AG10803 (cell line): ENCODE measurements around the gene WDR55.
"Not testable (repeated sequence)": the region's sequence is repeated elsewhere in the genome, so short reads cannot be mapped to it uniquely, and the experiment has no call there.

Experiments
- DNase-seq: peaks from one replicate; pipeline ENCODE4 v3.0.0; 2010; ENCODE audit warnings: low read depth
- H3K4me3 ChIP-seq: 2 replicates; pipeline ENCODE4 v1.5.1; 2011; ENCODE audit warnings: mild to moderate bottlenecking, low read length, control low read depth
- CTCF ChIP-seq: conservative IDR thresholded peaks from 2 replicates; pipeline ENCODE4 v1.5.1; 2011; ENCODE audit warnings: mild to moderate bottlenecking, low read length, control low read depth, inconsistent platforms

WDR55 gene

GRCh38 chr5:140637371-140638100 is 27.2 kb upstream of the WDR55 start:
- TF ChIP-seq CTCF = no peak
- no peak overlapping the region for H3K4me3 ChIP-seq
- DNase-seq = no peak

GRCh38 chr5:140638898-140639147 is 25.9 kb upstream of the WDR55 start:
- not testable (repeated sequence) for DNase-seq
- peak overlapping the region; percentile 39 for H3K4me3 ChIP-seq

- H3K4me3 ChIP-seq = peak within 1 kb of the TSS; percentile 79
Observed at GRCh38 chr5:140639148-140639981, 25.3 kb upstream of the WDR55 start, which contains the start of gene TMCO6. Gene TMCO6, plus strand, starts transcription at chr5:140639451. Its CDS starts 77 bp downstream, at chr5:140639528.

GRCh38 chr5:140641716-140642115 is 23.0 kb upstream of the WDR55 start:
- TF ChIP-seq CTCF = no peak
- no peak for DNase-seq
- H3K4me3 ChIP-seq = no peak overlapping the region

More at GRCh38 chr5:140639148-140639981, 25.3 kb upstream of the WDR55 start, which contains the start of gene TMCO6:
- DNase-seq = peak; percentile 94
- peak; percentile 58 for TF ChIP-seq CTCF

- TF ChIP-seq CTCF = no peak
- DNase-seq = peak; percentile 95
- no peak overlapping the region for H3K4me3 ChIP-seq
Observed at GRCh38 chr5:140642718-140643117, 22.0 kb upstream of the WDR55 start.

GRCh38 chr5:140647042-140647419 is 17.7 kb upstream of the WDR55 start:
- H3K4me3 ChIP-seq = peak overlapping the region; percentile 75
- TF ChIP-seq CTCF = no peak
- no peak for DNase-seq

GRCh38 chr5:140658870-140659269 is 5.8 kb upstream of the WDR55 start:
- H3K4me3 ChIP-seq = no peak overlapping the region
- TF ChIP-seq CTCF = no peak
- no peak for DNase-seq

GRCh38 chr5:140660371-140660770 is 4.3 kb upstream of the WDR55 start:
- H3K4me3 ChIP-seq, DNase-seq: not testable (repeated sequence)
